ENCODE data around the gene TNIK.

DNA sequence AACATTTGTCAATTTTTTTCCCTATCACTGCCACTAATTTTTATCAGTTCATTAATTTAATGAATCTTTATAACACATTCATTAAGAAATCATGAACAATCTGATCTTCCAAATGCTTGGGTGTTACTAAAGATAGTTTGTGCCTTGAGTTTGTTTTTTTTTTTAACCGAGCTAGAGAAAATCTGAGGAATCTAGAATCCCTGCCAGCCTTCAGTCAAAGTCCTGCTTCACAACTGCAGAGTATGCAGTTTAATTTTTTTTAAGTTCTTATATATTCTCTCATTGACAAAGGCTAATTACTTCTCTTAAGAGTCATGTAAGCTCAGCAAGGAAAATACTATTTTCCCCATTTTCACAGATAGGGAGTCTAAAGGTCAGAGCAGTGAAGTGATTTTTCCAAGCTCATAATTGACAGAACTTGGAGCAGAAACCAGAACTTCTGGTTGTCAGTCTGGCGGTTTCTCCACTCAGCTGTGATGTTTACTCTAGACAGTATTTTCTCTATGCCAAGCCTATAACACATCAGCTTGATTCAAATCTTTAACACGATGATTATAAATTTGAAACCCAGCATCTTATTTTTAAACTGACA, 55.7 kb downstream of the TNIK start:
- TF ChIP-seq POLR2A (IDR thresholded peaks at IDR 0.05; ENCODE audit: extremely low read depth, insufficient read length) = no peak
- TF ChIP-seq, protein P1, sequence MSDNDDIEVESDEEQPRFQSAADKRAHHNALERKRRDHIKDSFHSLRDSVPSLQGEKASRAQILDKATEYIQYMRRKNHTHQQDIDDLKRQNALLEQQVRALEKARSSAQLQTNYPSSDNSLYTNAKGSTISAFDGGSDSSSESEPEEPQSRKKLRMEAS (IDR thresholded peaks at IDR 0.05; ENCODE audit: low read depth, low read length) = no peak
- TF ChIP-seq, protein P2, sequence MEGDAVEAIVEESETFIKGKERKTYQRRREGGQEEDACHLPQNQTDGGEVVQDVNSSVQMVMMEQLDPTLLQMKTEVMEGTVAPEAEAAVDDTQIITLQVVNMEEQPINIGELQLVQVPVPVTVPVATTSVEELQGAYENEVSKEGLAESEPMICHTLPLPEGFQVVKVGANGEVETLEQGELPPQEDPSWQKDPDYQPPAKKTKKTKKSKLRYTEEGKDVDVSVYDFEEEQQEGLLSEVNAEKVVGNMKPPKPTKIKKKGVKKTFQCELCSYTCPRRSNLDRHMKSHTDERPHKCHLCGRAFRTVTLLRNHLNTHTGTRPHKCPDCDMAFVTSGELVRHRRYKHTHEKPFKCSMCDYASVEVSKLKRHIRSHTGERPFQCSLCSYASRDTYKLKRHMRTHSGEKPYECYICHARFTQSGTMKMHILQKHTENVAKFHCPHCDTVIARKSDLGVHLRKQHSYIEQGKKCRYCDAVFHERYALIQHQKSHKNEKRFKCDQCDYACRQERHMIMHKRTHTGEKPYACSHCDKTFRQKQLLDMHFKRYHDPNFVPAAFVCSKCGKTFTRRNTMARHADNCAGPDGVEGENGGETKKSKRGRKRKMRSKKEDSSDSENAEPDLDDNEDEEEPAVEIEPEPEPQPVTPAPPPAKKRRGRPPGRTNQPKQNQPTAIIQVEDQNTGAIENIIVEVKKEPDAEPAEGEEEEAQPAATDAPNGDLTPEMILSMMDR (IDR thresholded peaks at IDR 0.05; ENCODE audit: low read depth, low read length) = no peak

Measured in NB4 (cell line).